IMR-90 (cell line): ENCODE measurements around the gene TNFRSF1B. TPM values are rescaled to one million over a fixed set of nuclear protein-coding genes. Genes with fewer than 3 reads are reported as not detected.

Source experiments
- ATAC-seq: fragments of 200-7000 bp; cut with Tn5 transposase; 2 replicates; pipeline ENCODE4 v1.9.1; 2020; ENCODE audit warnings: low read depth, mild to moderate bottlenecking, moderate library complexity
- BruUV-seq: library from RNA; stranded (reverse); fragments of 400-500 nt; replicated peaks from 2 replicates; lab custom pipeline; 2021; lab: Mats Ljungman, UMichigan
- CTCF ChIA-PET: fragments of 300-600 bp; formaldehyde crosslinking; extraction: SDS; loops from one replicate; lab custom pipeline; 2021; ENCODE audit warnings: antibody characterized with exemption; lab: Yijun Ruan, JAX
- POLR2A ChIA-PET: fragments of 300-600 bp; sonication (Branson Sonifier 250); formaldehyde crosslinking; loops from one replicate; lab custom pipeline; 2022; ENCODE audit warnings: antibody characterized with exemption; ENCODE audit not compliant: unreplicated experiment; lab: Charles Lee
- DNase-seq: peaks from one replicate; pipeline ENCODE4 v3.0.0; 2013
- H2AFZ ChIP-seq: replicated peaks from 2 replicates; pipeline ENCODE3; 2013; ENCODE audit warnings: low read length, mild to moderate bottlenecking; ENCODE audit not compliant: poor library complexity
- H2AK5ac ChIP-seq: 2 replicates; pipeline ENCODE4 v1.6.1; 2013; ENCODE audit warnings: low read depth, low read length, inconsistent platforms
- H2AK9ac ChIP-seq: replicated peaks from 2 replicates; pipeline ENCODE3; 2013; ENCODE audit warnings: mild to moderate bottlenecking, low read depth, low read length, moderate library complexity; ENCODE audit not compliant: poor library complexity
- H2BK120ac ChIP-seq: 2 replicates; pipeline ENCODE4 v1.6.1; 2013; ENCODE audit warnings: low read depth, low read length, inconsistent platforms
- H2BK15ac ChIP-seq: 3 replicates; pipeline ENCODE4 v1.6.1; 2013; ENCODE audit warnings: low read depth, low read length, inconsistent platforms
- H2BK20ac ChIP-seq: 2 replicates; pipeline ENCODE4 v1.6.1; 2013; ENCODE audit warnings: low read depth, mild to moderate bottlenecking, inconsistent platforms, low read length, moderate library complexity
- H2BK5ac ChIP-seq: 2 replicates; pipeline ENCODE4 v1.6.1; 2013; ENCODE audit warnings: mild to moderate bottlenecking, low read depth, low read length, inconsistent platforms; ENCODE audit not compliant: poor library complexity, severe bottlenecking
- H3K14ac ChIP-seq: replicated peaks from 2 replicates; pipeline ENCODE4 v1.6.1; 2013; ENCODE audit warnings: low read depth, low read length, inconsistent platforms
- H3K18ac ChIP-seq: 2 replicates; pipeline ENCODE4 v1.6.1; 2013; ENCODE audit warnings: low read depth, low read length, control low read depth
- H3K23ac ChIP-seq: 2 replicates; pipeline ENCODE4 v1.6.1; 2013; ENCODE audit warnings: low read depth, low read length, inconsistent platforms
- H3K27ac ChIP-seq: 2 replicates; pipeline ENCODE4 v1.5.1; 2013; ENCODE audit warnings: mild to moderate bottlenecking, control low read depth, low read length; ENCODE audit not compliant: insufficient read depth
- H3K27me3 ChIP-seq: 2 replicates; pipeline ENCODE4 v1.6.1; 2013; ENCODE audit warnings: low read length; ENCODE audit not compliant: control insufficient read depth, insufficient read depth
- H3K36me3 ChIP-seq: 2 replicates; pipeline ENCODE4 v1.6.1; 2013; ENCODE audit warnings: low read length, mixed read lengths; ENCODE audit not compliant: control insufficient read depth, insufficient read depth
- H3K4ac ChIP-seq: 2 replicates; pipeline ENCODE4 v1.6.1; 2013; ENCODE audit warnings: low read depth, low read length, inconsistent platforms
- H3K4me1 ChIP-seq: 2 replicates; pipeline ENCODE4 v1.6.1; 2013; ENCODE audit warnings: low read length, mixed read lengths; ENCODE audit not compliant: control insufficient read depth, insufficient read depth
- H3K4me2 ChIP-seq: 2 replicates; pipeline ENCODE4 v1.6.1; 2013; ENCODE audit warnings: low read depth, mild to moderate bottlenecking, control low read depth, low read length, moderate library complexity
- H3K4me3 ChIP-seq: 2 replicates; pipeline ENCODE4 v1.5.1; 2013; ENCODE audit warnings: low read depth, mild to moderate bottlenecking, control low read depth, low read length, moderate library complexity; ENCODE audit not compliant: insufficient read depth
- H3K56ac ChIP-seq: 2 replicates; pipeline ENCODE4 v1.6.1; 2013; ENCODE audit warnings: low read length, inconsistent platforms; ENCODE audit not compliant: insufficient read depth; ENCODE audit errors: extremely low read depth
- H3K79me1 ChIP-seq, 2 experiments: 2 replicates each; pipeline ENCODE4 v1.6.1; 2013; ENCODE audit warnings: low read length in 2 of 2, inconsistent platforms in 1 of 2, low read depth in 1 of 2
- H3K9ac ChIP-seq: 2 replicates; pipeline ENCODE4 v1.6.1; 2013; ENCODE audit warnings: low read depth, low read length, control low read depth
- H3K9me1 ChIP-seq: 2 replicates; pipeline ENCODE4 v1.6.1; 2013; ENCODE audit warnings: low read length, inconsistent platforms; ENCODE audit not compliant: insufficient read depth
- H3K9me3 ChIP-seq: 2 replicates; pipeline ENCODE4 v1.6.1; 2013; ENCODE audit warnings: low read length; ENCODE audit not compliant: control insufficient read depth, insufficient read depth
- H4K20me1 ChIP-seq: 2 replicates; pipeline ENCODE4 v1.6.1; 2013; ENCODE audit warnings: low read length, inconsistent platforms; ENCODE audit not compliant: insufficient read depth
- H4K5ac ChIP-seq: 2 replicates; pipeline ENCODE4 v1.6.1; 2013; ENCODE audit warnings: mild to moderate bottlenecking, low read depth, low read length, control low read depth
- H4K8ac ChIP-seq, 2 experiments: 2 replicates each; pipeline ENCODE4 v1.6.1; 2013; ENCODE audit warnings: low read depth in 2 of 2, low read length in 2 of 2, control low read depth in 1 of 2, inconsistent platforms in 1 of 2
- H4K91ac ChIP-seq: 2 replicates; pipeline ENCODE4 v1.6.1; 2013; ENCODE audit warnings: low read depth, low read length, inconsistent platforms; ENCODE audit not compliant: insufficient read depth
- CEBPB ChIP-seq: IDR thresholded peaks from 2 replicates; pipeline ENCODE4 v1.6.1; 2012; ENCODE audit warnings: low read depth, low read length, improper control_type of control experiment
- CHD1 ChIP-seq: IDR thresholded peaks from 2 replicates; pipeline ENCODE4 v1.6.1; 2012; ENCODE audit warnings: low read depth, low read length, improper control_type of control experiment
- CTCF ChIP-seq: conservative IDR thresholded peaks from 2 replicates; pipeline ENCODE4 v1.5.1; 2012; ENCODE audit warnings: mild to moderate bottlenecking, low read depth, low read length, improper control_type of control experiment
- ELK1 ChIP-seq: fragments of 150-350 bp; IDR thresholded peaks from 2 replicates; pipeline ENCODE4 v1.6.1; 2016; ENCODE audit warnings: low read depth, mild to moderate bottlenecking, low read length, moderate library complexity, borderline replicate concordance
- FOS ChIP-seq: fragments of 150-350 bp; IDR thresholded peaks from 2 replicates; pipeline ENCODE4 v1.6.1; 2016; ENCODE audit warnings: low read depth, low read length
- MAFK ChIP-seq: IDR thresholded peaks from 2 replicates; pipeline ENCODE4 v1.6.1; 2012; ENCODE audit warnings: low read depth, low read length, improper control_type of control experiment
- MAZ ChIP-seq: IDR thresholded peaks from 2 replicates; pipeline ENCODE4 v1.6.1; 2012; ENCODE audit warnings: low read depth, mild to moderate bottlenecking, low read length, improper control_type of control experiment, moderate library complexity, borderline replicate concordance
- MXI1 ChIP-seq: IDR thresholded peaks from 2 replicates; pipeline ENCODE4 v1.6.1; 2012; ENCODE audit warnings: low read depth, mild to moderate bottlenecking, low read length, moderate library complexity, borderline replicate concordance
- NFE2L2 ChIP-seq: fragments of 150-350 bp; IDR thresholded peaks from 2 replicates; pipeline ENCODE4 v1.6.1; 2016; ENCODE audit warnings: low read depth, mild to moderate bottlenecking, low read length
- POLR2A ChIP-seq: IDR thresholded peaks from 2 replicates; pipeline ENCODE4 v1.6.1; 2012; ENCODE audit warnings: mild to moderate bottlenecking, low read depth, low read length
- RAD21 ChIP-seq: IDR thresholded peaks from 2 replicates; pipeline ENCODE4 v1.6.1; 2012; ENCODE audit warnings: low read length, improper control_type of control experiment
- RCOR1 ChIP-seq: IDR thresholded peaks from 2 replicates; pipeline ENCODE4 v1.6.1; 2012; ENCODE audit warnings: mild to moderate bottlenecking, low read length, improper control_type of control experiment; ENCODE audit not compliant: insufficient replicate concordance
- RFX5 ChIP-seq: IDR thresholded peaks from 2 replicates; pipeline ENCODE4 v1.8.0; 2012; ENCODE audit warnings: low read depth, mild to moderate bottlenecking, low read length, moderate library complexity
- WGBS, 2 experiments: methylation state at CpG; one replicate each; pipeline versions ENCODE4 v1.1.5 to v1.1.7; 2013; ENCODE audit warnings: missing lambda C conversion rate in 2 of 2; ENCODE audit not compliant: insufficient read length in 1 of 2; ENCODE audit errors: extremely low coverage in 2 of 2; 5-methylcytosine and 5-hydroxymethylcytosine counted together
- dilution Hi-C: fragments of 300-500 bp; cut with HindIII; formaldehyde crosslinking; loops from one replicate; pipeline ENCODE4 v1.14.3; 2018; ENCODE audit warnings: low sequenced_read_pairs; ENCODE audit not compliant: unreplicated experiment
- in situ Hi-C: fragments of 300-500 bp; cut with MboI; formaldehyde crosslinking; loops from 3 replicates; pipeline ENCODE4 v1.14.3; 2019; ENCODE audit warnings: low sequenced_read_pairs, inconsistent platforms, mixed read lengths
- intact Hi-C: fragments of 100-400 bp; cut with micrococcal nuclease; formaldehyde crosslinking; loops from 2 replicates; pipeline ENCODE4 v1.10.0; 2022
- polyA plus RNA-seq, 3 experiments: library from polyadenylated mRNA; depleted of rRNA; stranded (reverse); fragments of >200 nt; gene quantifications; 2 replicates each; pipeline ENCODE4 v1.2.3, GENCODE V29; 2012; ENCODE audit warnings: low replicate concordance in 1 of 3
- total RNA-seq: library from RNA; depleted of rRNA; stranded (reverse); fragments of >200 nt; gene quantifications from 2 replicates; pipeline ENCODE4 v1.2.3, GENCODE V29; 2012
- TF ChIP-seq, protein P1 (sequence below): fragments of 150-350 bp; IDR thresholded peaks from 2 replicates; pipeline ENCODE4 v1.6.1; 2017; ENCODE audit warnings: mild to moderate bottlenecking, antibody characterized with exemption, low read length, low read depth

TNFRSF1B gene
- total and polyA plus RNA-seq, 2 of the 4 experiments (the other 2 are of a cell fraction): 4.3 to 8.9 TPM

GRCh38 chr1:12124693-12125421 is 41.9 kb upstream of the TNFRSF1B start:
- no peak overlapping the region for H2BK20ac ChIP-seq
- in situ Hi-C loops (loop anchor here (5.0 kb wide), 1 partner anchor 82 kb away; no protein-coding TSS in a partner anchor), intact Hi-C loops (loop anchor here (1.0 to 10.0 kb wide), 4 partner anchors 61 to 530 kb away; no protein-coding TSS in a partner anchor), dilution Hi-C loops (no loop called here)
- H2AK9ac ChIP-seq: no peak overlapping the region
- 49% methylated on average over 6 of the region's 19 CpGs; no CpG with 5 or more reads in 1 of the 2 experiments for WGBS, 2 experiments
- H3K18ac ChIP-seq: no peak overlapping the region
- no peak overlapping the region for H3K9ac ChIP-seq
- H2BK5ac ChIP-seq: no peak overlapping the region
- H3K27me3 ChIP-seq: no peaks in the 10 kb centered on the region
- no peak overlapping the region for H3K14ac ChIP-seq
- H3K9me3 ChIP-seq: no peaks in the 10 kb centered on the region
- H4K5ac ChIP-seq: no peak overlapping the region; the same call in 1 of the 2 replicates
- peak overlapping the region; percentile 42; the same call in 1 of the 2 replicates for H2BK120ac ChIP-seq
- no peak overlapping the region for H4K91ac ChIP-seq
- H4K8ac ChIP-seq: no peak overlapping the region
- peak; percentile 65 for DNase-seq
- CTCF ChIA-PET: interaction anchor here (0.6 to 3.4 kb wide), 20 partner anchors 11 to 534 kb away, joined by 3 to 34 read pairs (median 4); no protein-coding TSS in a partner anchor
- no peaks in the 10 kb centered on the region for H3K36me3 ChIP-seq
- peak overlapping the region; percentile 55 for H2AK5ac ChIP-seq
- H3K9me1 ChIP-seq: no peaks in the 10 kb centered on the region
- no peak overlapping the region for H3K4me3 ChIP-seq
- BruUV-seq: no TSS peak
- no peak overlapping the region for H3K27ac ChIP-seq
- H2AFZ ChIP-seq: peak overlapping the region; percentile 35
- peak overlapping the region; percentile 24; the same call in 1 of the 2 replicates for H3K4ac ChIP-seq
- no peaks in the 10 kb centered on the region for H3K79me1 ChIP-seq
- H3K23ac ChIP-seq: no peak overlapping the region
- H3K4me1 ChIP-seq: peaks cover 13% of the 10 kb centered on the region
- no peaks in the 10 kb centered on the region for H4K20me1 ChIP-seq
- peak; percentile 59 for ATAC-seq
- H3K4me2 ChIP-seq: no peak overlapping the region
- no peak overlapping the region for H2BK15ac ChIP-seq
- POLR2A ChIA-PET: interaction anchor here (0.6 kb wide), 1 partner anchor 419 kb away, joined by 3 read pairs; no protein-coding TSS in a partner anchor
- H3K56ac ChIP-seq: no peak overlapping the region
- TF ChIP-seq NFE2L2 (no peak), RAD21 (peak; percentile 100), MXI1 (no peak), RCOR1 (no peak), CHD1 (no peak), MAFK (no peak), FOS (no peak), CEBPB (no peak), POLR2A (0 out of 2 replicates have a peak, but pooled peaks have one; percentile 48), CTCF (peak; percentile 98), ELK1 (no peak), RFX5 (no peak), MAZ (no peak)
- TF ChIP-seq, protein P1, sequence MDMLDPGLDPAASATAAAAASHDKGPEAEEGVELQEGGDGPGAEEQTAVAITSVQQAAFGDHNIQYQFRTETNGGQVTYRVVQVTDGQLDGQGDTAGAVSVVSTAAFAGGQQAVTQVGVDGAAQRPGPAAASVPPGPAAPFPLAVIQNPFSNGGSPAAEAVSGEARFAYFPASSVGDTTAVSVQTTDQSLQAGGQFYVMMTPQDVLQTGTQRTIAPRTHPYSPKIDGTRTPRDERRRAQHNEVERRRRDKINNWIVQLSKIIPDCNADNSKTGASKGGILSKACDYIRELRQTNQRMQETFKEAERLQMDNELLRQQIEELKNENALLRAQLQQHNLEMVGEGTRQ: no peak
